ENCODE results near the gene ZNF385D.

ZNF385D gene

GRCh38 chr3:21585216-21585740 is 165.7 kb downstream of the ZNF385D start:
- no peak for DNase-seq

GRCh38 chr3:21573291-21573690 is 177.7 kb downstream of the ZNF385D start:
- DNase-seq, result peak; percentile 71

GRCh38 chr3:21564531-21564930 is 186.5 kb downstream of the ZNF385D start:
- no peak for DNase-seq

GRCh38 chr3:21562243-21562642 is 188.8 kb downstream of the ZNF385D start:
- DNase-seq, result no peak

- DNase-seq, result no peak
Observed at GRCh38 chr3:21561472-21561871, 189.5 kb downstream of the ZNF385D start.

GRCh38 chr3:21551019-21551418 is 200.0 kb downstream of the ZNF385D start:
- no peak for DNase-seq

- DNase-seq, result no peak
Observed at GRCh38 chr3:21544076-21544462, 206.9 kb downstream of the ZNF385D start.

GRCh38 chr3:21543380-21544075 is 207.5 kb downstream of the ZNF385D start:
- no peak for DNase-seq

- no peak for DNase-seq
Observed at GRCh38 chr3:21542656-21543379, 208.2 kb downstream of the ZNF385D start.

GRCh38 chr3:21540265-21540664 is 210.7 kb downstream of the ZNF385D start:
- DNase-seq, result no peak

GRCh38 chr3:21534462-21534861 is 216.5 kb downstream of the ZNF385D start:
- no peak for DNase-seq

- DNase-seq, result no peak
Observed at GRCh38 chr3:21533002-21533401, 218.0 kb downstream of the ZNF385D start.

- DNase-seq, result no peak
Observed at GRCh38 chr3:21531909-21532308, 219.1 kb downstream of the ZNF385D start.

- DNase-seq, result no peak
Observed at GRCh38 chr3:21528291-21528995, 222.6 kb downstream of the ZNF385D start.

GRCh38 chr3:21526461-21526860 is 224.5 kb downstream of the ZNF385D start:
- DNase-seq, result no peak

- DNase-seq, result no peak
Observed at GRCh38 chr3:21524133-21524532, 226.9 kb downstream of the ZNF385D start.

GRCh38 chr3:21520106-21520963 is 230.7 kb downstream of the ZNF385D start:
- no peak for DNase-seq

GRCh38 chr3:21517184-21517583 is 233.8 kb downstream of the ZNF385D start:
- no peak for DNase-seq

- no peak for DNase-seq
Observed at GRCh38 chr3:21515417-21515816, 235.6 kb downstream of the ZNF385D start.

GRCh38 chr3:21509731-21510470 is 241.1 kb downstream of the ZNF385D start:
- DNase-seq, result no peak

GRCh38 chr3:21508246-21508645 is 242.8 kb downstream of the ZNF385D start:
- DNase-seq, result no peak
